ENCODE measurements around the gene FBXW11. TPM values are rescaled to one million over a fixed set of nuclear protein-coding genes. Genes with fewer than 3 reads are reported as not detected.

The FBXW11 gene
- total RNA-seq, 1 experiment from 2014 or later = 52.2 TPM

- TF ChIP-seq ZNF317 (CRISPR knock-in tag; IDR thresholded peaks at IDR 0.05; ENCODE audit: borderline replicate concordance, low read depth) (no peak), IRF2 (CRISPR knock-in tag; IDR thresholded peaks at IDR 0.05; ENCODE audit: borderline replicate concordance, low read depth) (no peak), ZNF121 (CRISPR knock-in tag; IDR thresholded peaks at IDR 0.05) (no peak), KAT7 (CRISPR knock-in tag; IDR thresholded peaks at IDR 0.05; ENCODE audit: borderline replicate concordance) (no peak), NR2C2 (CRISPR knock-in tag; IDR thresholded peaks at IDR 0.05) (no peak), SP1 (CRISPR knock-in tag; conservative IDR thresholded peaks at IDR 0.05) (no peak)
These were observed 1.6 kb upstream of the FBXW11 start (continued) for GRCh38 chr5:172008111-172008455.

- Mint-ChIP-seq H3K4me3 (peak overlapping the region; percentile 93), H3K27me3 (ENCODE audit: low read depth) (peaks cover 22% of the 10 kb centered on the region), H3K9me3 (no peaks in the 10 kb centered on the region), H3K27ac (peak overlapping the region; percentile 95), H3K4me1 (peaks cover 59% of the 10 kb centered on the region), H3K36me3 (no peaks in the 10 kb centered on the region)
- ATAC-seq = no peak
- DNase-seq (ENCODE audit: low spot score) = no peak
- ChIA-PET POLR2A (interaction anchor here (0.7 to 1.3 kb wide), 6 partner anchors 10 to 54 kb away, joined by 3 to 6 read pairs (median 4); no protein-coding TSS in a partner anchor), CTCF (interaction anchor here (0.7 to 5.9 kb wide), 13 partner anchors 23 to 286 kb away, joined by 3 to 65 read pairs (median 6); partner anchors contain the start of gene STK10)
- no peak for TF ChIP-seq ZNF396 (CRISPR knock-in tag; IDR thresholded peaks at IDR 0.05; ENCODE audit: borderline replicate concordance)
- TF ChIP-seq USF1 (CRISPR knock-in tag; IDR thresholded peaks at IDR 0.05) = peak; percentile 3; the same call in 1 of the 2 replicates
- no peak for TF ChIP-seq RELA (CRISPR knock-in tag; IDR thresholded peaks at IDR 0.05; ENCODE audit: borderline replicate concordance)
- peak; percentile 51; the same call in 1 of the 2 replicates for TF ChIP-seq ARID4B (CRISPR knock-in tag; IDR thresholded peaks at IDR 0.05; ENCODE audit: borderline replicate concordance)
- TF ChIP-seq E2F4 (CRISPR knock-in tag; IDR thresholded peaks at IDR 0.05; ENCODE audit: borderline replicate concordance, low read depth) = no peak
- TF ChIP-seq MAX (CRISPR knock-in tag; IDR thresholded peaks at IDR 0.05) = peak; percentile 60; the same call in 1 of the 2 replicates
- TF ChIP-seq SOX15 (CRISPR knock-in tag; IDR thresholded peaks at IDR 0.05) = no peak
- TF ChIP-seq PREB (CRISPR knock-in tag; IDR thresholded peaks at IDR 0.05; ENCODE audit: borderline replicate concordance) = no peak
- no peak for TF ChIP-seq AFF4 (CRISPR knock-in tag; IDR thresholded peaks at IDR 0.05; ENCODE audit: borderline replicate concordance)
- TF ChIP-seq NR3C1 (CRISPR knock-in tag; conservative IDR thresholded peaks at IDR 0.05; ENCODE audit: low read depth) = no peak
These were observed 1.0 kb upstream of the FBXW11 start for GRCh38 chr5:172007175-172008110.
